ENCODE measurements around the gene RAF1. TPM values are rescaled to one million over a fixed set of nuclear protein-coding genes. Genes with fewer than 3 reads are reported as not detected.

Gene RAF1
- total RNA-seq, 1 experiment from 2014 or later = 64.3 TPM

DNA sequence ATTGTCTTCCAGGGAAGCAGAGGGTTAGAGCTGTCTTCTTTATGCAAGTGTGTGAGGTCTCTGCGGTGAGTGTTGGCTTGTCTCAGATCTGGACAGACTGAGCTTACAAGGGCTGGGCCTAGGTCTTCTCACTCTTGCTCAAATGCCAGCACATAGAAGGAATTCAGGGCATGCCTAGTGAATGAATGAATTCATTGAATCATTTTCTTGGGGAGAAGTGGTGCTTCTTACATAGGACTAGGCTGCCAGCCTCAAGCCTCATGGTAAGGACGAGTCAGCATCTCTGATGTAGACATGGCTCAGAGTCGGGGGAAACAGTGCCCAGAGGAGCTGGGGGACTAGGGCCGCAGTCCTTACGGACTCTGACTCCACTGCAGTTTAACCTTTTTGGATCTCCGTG, 89.8 kb downstream of the RAF1 start (continued):
- TF ChIP-seq, protein P1, sequence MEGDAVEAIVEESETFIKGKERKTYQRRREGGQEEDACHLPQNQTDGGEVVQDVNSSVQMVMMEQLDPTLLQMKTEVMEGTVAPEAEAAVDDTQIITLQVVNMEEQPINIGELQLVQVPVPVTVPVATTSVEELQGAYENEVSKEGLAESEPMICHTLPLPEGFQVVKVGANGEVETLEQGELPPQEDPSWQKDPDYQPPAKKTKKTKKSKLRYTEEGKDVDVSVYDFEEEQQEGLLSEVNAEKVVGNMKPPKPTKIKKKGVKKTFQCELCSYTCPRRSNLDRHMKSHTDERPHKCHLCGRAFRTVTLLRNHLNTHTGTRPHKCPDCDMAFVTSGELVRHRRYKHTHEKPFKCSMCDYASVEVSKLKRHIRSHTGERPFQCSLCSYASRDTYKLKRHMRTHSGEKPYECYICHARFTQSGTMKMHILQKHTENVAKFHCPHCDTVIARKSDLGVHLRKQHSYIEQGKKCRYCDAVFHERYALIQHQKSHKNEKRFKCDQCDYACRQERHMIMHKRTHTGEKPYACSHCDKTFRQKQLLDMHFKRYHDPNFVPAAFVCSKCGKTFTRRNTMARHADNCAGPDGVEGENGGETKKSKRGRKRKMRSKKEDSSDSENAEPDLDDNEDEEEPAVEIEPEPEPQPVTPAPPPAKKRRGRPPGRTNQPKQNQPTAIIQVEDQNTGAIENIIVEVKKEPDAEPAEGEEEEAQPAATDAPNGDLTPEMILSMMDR (IDR thresholded peaks at IDR 0.05 in 2 of 3, conservative IDR thresholded peaks at IDR 0.05 in 1 of 3; ENCODE audit: borderline replicate concordance in 1 of 3, insufficient read depth in 1 of 3, low read depth in 2 of 3, low read length in 2 of 3) = no peak
- TF ChIP-seq ZNF274 (IDR thresholded peaks at IDR 0.05; ENCODE audit: low read depth, low read length) (no peak), RAD21 (IDR thresholded peaks at IDR 0.05; ENCODE audit: low read depth) (no peak), CEBPB (IDR thresholded peaks at IDR 0.05; ENCODE audit: low read depth) (no peak)

- H3K79me2 ChIP-seq (ENCODE audit: insufficient read depth, low read length) = peaks cover 19% of the 10 kb centered on the region
- H3K4me2 ChIP-seq (ENCODE audit: low read length) = no peak overlapping the region
- H3K36me3 ChIP-seq (ENCODE audit: control insufficient read depth in 1 of 2, insufficient read depth in 2 of 2, low read length in 2 of 2) = peaks cover 28 to 30% of the 10 kb centered on the region in 2 experiments; a peak in 3 of 4 replicates
- ATAC-seq (no peak), DNase-seq (ENCODE audit: low read depth, low spot score) (no peak)
- ChIA-PET POLR2A (no interaction called here), CTCF (no interaction called here), RAD21 (ENCODE audit: low non-redundant PET in 1 of 2, low total read pairs in 2 of 2, uncharacterized antibody in 2 of 2, unreplicated experiment in 2 of 2) (no interaction called here)
- no peak overlapping the region for H2AFZ ChIP-seq (ENCODE audit: low read depth, low read length, poor library complexity, severe bottlenecking)
- H3K27me3 ChIP-seq (ENCODE audit: insufficient read depth, low read length) = no peaks in the 10 kb centered on the region
- no peak overlapping the region for H3K27ac ChIP-seq (ENCODE audit: low read depth, low read length)
- H3K9me2 ChIP-seq (ENCODE audit: insufficient read depth) = no peaks in the 10 kb centered on the region
- no peak overlapping the region for H3K9ac ChIP-seq (ENCODE audit: low read length)
- no TSS peak for BruUV-seq (replicated peaks)
- no peak overlapping the region for H3K4me3 ChIP-seq (replicated peaks in 1 of 2; ENCODE audit: low read depth in 1 of 2, low read length in 2 of 2)
- intact Hi-C loops (cut with micrococcal nuclease) = no loop called here
- H3K9me3 ChIP-seq (ENCODE audit: control insufficient read depth in 1 of 2, insufficient read depth in 1 of 2, low read depth in 1 of 2, low read length in 2 of 2) = no peaks in the 10 kb centered on the region
- H4K20me1 ChIP-seq (ENCODE audit: insufficient read depth) = no peaks in the 10 kb centered on the region
- no peaks in the 10 kb centered on the region for H3K4me1 ChIP-seq (ENCODE audit: control insufficient read depth in 1 of 2, insufficient read depth in 2 of 2, low read length in 2 of 2)
- TF ChIP-seq SIN3A (IDR thresholded peaks at IDR 0.05; ENCODE audit: low read depth) = no peak
- no peak for TF ChIP-seq EGR1 (IDR thresholded peaks at IDR 0.05; ENCODE audit: low read depth)
- TF ChIP-seq YY1 (IDR thresholded peaks at IDR 0.05; ENCODE audit: extremely low read depth, insufficient replicate concordance, low read depth, low read length) = no peak
- TF ChIP-seq, protein P1 (IDR thresholded peaks at IDR 0.05 in 2 of 3, conservative IDR thresholded peaks at IDR 0.05 in 1 of 3; ENCODE audit: borderline replicate concordance in 1 of 3, insufficient read depth in 1 of 3, low read depth in 2 of 3, low read length in 2 of 3) = no peak
- TF ChIP-seq ZFX (IDR thresholded peaks at IDR 0.05) = no peak
- TF ChIP-seq, protein P2, sequence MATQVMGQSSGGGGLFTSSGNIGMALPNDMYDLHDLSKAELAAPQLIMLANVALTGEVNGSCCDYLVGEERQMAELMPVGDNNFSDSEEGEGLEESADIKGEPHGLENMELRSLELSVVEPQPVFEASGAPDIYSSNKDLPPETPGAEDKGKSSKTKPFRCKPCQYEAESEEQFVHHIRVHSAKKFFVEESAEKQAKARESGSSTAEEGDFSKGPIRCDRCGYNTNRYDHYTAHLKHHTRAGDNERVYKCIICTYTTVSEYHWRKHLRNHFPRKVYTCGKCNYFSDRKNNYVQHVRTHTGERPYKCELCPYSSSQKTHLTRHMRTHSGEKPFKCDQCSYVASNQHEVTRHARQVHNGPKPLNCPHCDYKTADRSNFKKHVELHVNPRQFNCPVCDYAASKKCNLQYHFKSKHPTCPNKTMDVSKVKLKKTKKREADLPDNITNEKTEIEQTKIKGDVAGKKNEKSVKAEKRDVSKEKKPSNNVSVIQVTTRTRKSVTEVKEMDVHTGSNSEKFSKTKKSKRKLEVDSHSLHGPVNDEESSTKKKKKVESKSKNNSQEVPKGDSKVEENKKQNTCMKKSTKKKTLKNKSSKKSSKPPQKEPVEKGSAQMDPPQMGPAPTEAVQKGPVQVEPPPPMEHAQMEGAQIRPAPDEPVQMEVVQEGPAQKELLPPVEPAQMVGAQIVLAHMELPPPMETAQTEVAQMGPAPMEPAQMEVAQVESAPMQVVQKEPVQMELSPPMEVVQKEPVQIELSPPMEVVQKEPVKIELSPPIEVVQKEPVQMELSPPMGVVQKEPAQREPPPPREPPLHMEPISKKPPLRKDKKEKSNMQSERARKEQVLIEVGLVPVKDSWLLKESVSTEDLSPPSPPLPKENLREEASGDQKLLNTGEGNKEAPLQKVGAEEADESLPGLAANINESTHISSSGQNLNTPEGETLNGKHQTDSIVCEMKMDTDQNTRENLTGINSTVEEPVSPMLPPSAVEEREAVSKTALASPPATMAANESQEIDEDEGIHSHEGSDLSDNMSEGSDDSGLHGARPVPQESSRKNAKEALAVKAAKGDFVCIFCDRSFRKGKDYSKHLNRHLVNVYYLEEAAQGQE (IDR thresholded peaks at IDR 0.05; ENCODE audit: low read depth) = no peak
- TF ChIP-seq RAD21 (IDR thresholded peaks at IDR 0.05; ENCODE audit: low read depth) = no peak
- TF ChIP-seq EZH2 (IDR thresholded peaks at IDR 0.05) = no peak
- TF ChIP-seq, protein P3, sequence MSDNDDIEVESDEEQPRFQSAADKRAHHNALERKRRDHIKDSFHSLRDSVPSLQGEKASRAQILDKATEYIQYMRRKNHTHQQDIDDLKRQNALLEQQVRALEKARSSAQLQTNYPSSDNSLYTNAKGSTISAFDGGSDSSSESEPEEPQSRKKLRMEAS (IDR thresholded peaks at IDR 0.05) = no peak
- TF ChIP-seq, protein P4, sequence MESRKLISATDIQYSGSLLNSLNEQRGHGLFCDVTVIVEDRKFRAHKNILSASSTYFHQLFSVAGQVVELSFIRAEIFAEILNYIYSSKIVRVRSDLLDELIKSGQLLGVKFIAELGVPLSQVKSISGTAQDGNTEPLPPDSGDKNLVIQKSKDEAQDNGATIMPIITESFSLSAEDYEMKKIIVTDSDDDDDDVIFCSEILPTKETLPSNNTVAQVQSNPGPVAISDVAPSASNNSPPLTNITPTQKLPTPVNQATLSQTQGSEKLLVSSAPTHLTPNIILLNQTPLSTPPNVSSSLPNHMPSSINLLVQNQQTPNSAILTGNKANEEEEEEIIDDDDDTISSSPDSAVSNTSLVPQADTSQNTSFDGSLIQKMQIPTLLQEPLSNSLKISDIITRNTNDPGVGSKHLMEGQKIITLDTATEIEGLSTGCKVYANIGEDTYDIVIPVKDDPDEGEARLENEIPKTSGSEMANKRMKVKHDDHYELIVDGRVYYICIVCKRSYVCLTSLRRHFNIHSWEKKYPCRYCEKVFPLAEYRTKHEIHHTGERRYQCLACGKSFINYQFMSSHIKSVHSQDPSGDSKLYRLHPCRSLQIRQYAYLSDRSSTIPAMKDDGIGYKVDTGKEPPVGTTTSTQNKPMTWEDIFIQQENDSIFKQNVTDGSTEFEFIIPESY (IDR thresholded peaks at IDR 0.05; ENCODE audit: extremely low read depth, insufficient replicate concordance, low read length) = no peak
- no peak for TF ChIP-seq JUND (IDR thresholded peaks at IDR 0.05)
- no peak for TF ChIP-seq CEBPB (IDR thresholded peaks at IDR 0.05; ENCODE audit: low read depth)
- no peak for TF ChIP-seq CBX3 (IDR thresholded peaks at IDR 0.05; ENCODE audit: low read depth)
Observed at GRCh38 chr3:12571986-12572385, 91.9 kb downstream of the RAF1 start.
